ENCODE data around the gene ASTN2.
"Not testable (repeated sequence)": the region's sequence is repeated elsewhere in the genome, so short reads cannot be mapped to it uniquely, and the experiment has no call there.

ASTN2 gene

GRCh38 chr9:116944714-116945534 is 469.9 kb downstream of the ASTN2 start:
- no peak for DNase-seq

- DNase-seq = no peak
These were observed 470.9 kb downstream of the ASTN2 start for GRCh38 chr9:116943970-116944369.

GRCh38 chr9:116942593-116943061 is 472.2 kb downstream of the ASTN2 start:
- no peak for DNase-seq

- no peak for DNase-seq
These were observed 473.6 kb downstream of the ASTN2 start for GRCh38 chr9:116941266-116941665.

GRCh38 chr9:116940614-116941215 is 474.1 kb downstream of the ASTN2 start:
- no peak for DNase-seq

- DNase-seq = no peak
These were observed 475.2 kb downstream of the ASTN2 start for GRCh38 chr9:116939614-116940013.

- DNase-seq = no peak
These were observed 475.7 kb downstream of the ASTN2 start for GRCh38 chr9:116939161-116939560.

- no peak for DNase-seq
These were observed 477.5 kb downstream of the ASTN2 start for GRCh38 chr9:116937361-116937760.

GRCh38 chr9:116935149-116935897 is 479.5 kb downstream of the ASTN2 start:
- no peak for DNase-seq

GRCh38 chr9:116934131-116934530 is 480.7 kb downstream of the ASTN2 start:
- no peak for DNase-seq

GRCh38 chr9:116933251-116933650 is 481.6 kb downstream of the ASTN2 start:
- no peak for DNase-seq

GRCh38 chr9:116929621-116930020 is 485.2 kb downstream of the ASTN2 start:
- DNase-seq = no peak

GRCh38 chr9:116928884-116929283 is 486.0 kb downstream of the ASTN2 start:
- DNase-seq = no peak

- DNase-seq = no peak
These were observed 486.6 kb downstream of the ASTN2 start for GRCh38 chr9:116928289-116928688.

GRCh38 chr9:116927726-116928125 is 487.1 kb downstream of the ASTN2 start:
- DNase-seq = no peak

GRCh38 chr9:116925121-116925520 is 489.7 kb downstream of the ASTN2 start:
- DNase-seq = no peak

- no peak for DNase-seq
These were observed 490.3 kb downstream of the ASTN2 start for GRCh38 chr9:116924462-116925110.

- not testable (repeated sequence) for DNase-seq
These were observed 496.9 kb downstream of the ASTN2 start for GRCh38 chr9:116917895-116918508.

GRCh38 chr9:116913536-116913935 is 501.3 kb downstream of the ASTN2 start:
- no peak for DNase-seq

GRCh38 chr9:116910201-116910600 is 504.7 kb downstream of the ASTN2 start:
- DNase-seq = no peak

GRCh38 chr9:116907989-116908388 is 506.9 kb downstream of the ASTN2 start:
- no peak for DNase-seq

GRCh38 chr9:116905171-116905588 is 509.7 kb downstream of the ASTN2 start:
- DNase-seq = no peak

GRCh38 chr9:116904165-116904564 is 510.7 kb downstream of the ASTN2 start:
- no peak for DNase-seq
